ENCODE results near the gene TBL1X.

TBL1X gene

DNA sequence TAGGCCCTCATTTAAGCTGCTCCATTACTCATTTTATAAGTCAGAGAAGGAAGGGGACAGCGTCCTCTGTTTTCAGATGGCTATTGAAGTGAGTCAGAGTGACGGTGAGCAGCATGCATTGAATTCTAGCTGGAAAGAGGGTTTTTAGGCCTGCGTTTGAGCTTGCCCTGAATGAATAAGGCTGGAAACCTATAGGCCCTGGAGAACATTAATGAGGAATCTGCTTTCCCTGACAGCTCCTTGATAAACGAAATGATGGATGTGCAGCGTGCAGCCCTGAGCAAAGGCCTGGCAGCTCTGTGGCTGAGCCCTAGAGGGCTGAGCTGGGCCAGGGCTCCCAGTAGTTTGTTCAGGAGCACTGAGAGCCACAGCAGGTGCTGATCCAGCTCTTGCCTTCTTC lies 33.4 kb downstream of the TBL1X start:
- no peak for DNase-seq (ENCODE audit: low spot score)

DNA sequence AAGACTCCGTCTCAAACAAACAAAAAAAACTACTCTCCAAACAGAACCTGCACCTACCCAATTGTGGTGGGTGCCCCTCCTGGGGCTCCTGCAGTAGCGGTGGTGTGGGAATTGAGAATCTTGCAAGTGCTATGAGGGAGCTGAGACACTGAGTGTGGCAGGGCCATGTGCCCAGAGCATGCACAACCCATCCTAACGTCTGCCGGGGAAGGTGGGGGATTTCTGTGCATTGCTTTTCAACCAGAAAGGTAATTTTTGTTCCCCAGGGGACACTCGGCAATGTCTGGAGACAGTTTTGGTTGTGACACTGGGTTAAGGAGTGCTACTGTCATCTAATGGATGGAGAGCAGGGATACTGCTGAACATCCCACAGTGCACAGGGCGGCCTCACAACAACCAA lies 35.7 kb downstream of the TBL1X start:
- DNase-seq (ENCODE audit: low spot score) = no peak

DNA sequence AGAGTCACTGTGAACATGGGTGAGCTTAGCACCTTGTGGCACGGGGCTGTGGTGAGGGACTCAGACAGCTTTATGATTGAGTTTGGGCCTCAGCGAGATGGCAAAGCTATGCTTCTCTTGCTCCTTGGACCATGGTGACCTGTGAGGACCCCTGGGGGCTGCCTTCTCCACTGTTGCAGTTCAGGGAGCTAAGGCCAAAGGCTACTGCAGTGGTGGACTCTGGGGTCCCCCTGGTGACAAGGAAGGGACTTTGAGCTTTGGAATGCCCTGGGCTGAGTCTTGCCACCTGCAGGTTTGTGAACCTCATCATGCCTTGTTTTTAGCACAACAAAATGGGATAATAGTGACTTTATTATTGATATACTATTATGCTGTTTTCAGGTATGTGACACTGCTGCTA lies 36.5 kb downstream of the TBL1X start:
- DNase-seq (ENCODE audit: low spot score) = no peak

DNA sequence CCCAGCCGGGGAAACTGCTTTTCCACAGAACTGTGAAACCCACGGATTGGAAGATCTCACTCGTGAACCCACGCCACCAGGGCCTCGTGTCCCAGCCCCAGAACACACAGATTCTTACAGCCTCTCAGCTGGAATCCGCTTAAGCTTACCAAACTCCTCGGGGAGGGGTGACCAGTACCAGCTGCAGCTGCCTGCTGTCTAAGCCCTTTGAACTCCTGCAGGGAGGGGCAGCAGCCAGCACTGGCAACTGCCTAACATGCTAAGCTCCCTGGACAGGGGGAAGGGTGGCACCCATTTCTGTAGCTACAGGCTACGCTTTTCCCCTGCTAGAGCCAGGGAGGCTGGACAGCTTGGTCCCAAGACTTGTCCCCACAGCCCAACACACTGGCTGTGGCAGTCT lies 38.4 kb downstream of the TBL1X start:
- no peak for DNase-seq (ENCODE audit: low spot score)

DNA sequence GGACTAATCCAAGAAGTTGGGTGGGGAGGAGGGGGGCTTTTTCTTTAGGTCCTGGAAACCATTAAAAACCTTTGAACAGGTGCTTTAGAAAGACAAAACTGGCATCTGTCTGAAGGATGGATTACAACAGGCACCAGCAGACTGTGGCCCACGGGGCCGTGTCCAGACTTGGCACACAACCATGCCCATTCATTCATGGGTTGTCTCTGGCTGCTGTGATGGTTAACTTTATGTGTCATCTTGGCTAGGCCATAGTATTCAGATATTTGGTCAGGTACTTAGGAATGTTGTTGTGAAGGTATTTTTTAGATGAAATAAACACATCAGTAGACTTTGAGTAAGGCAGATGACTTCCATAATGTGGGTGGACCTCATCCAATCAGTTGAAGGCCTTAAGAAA lies 45.5 kb downstream of the TBL1X start:
- DNase-seq (ENCODE audit: low spot score) = no peak

DNA sequence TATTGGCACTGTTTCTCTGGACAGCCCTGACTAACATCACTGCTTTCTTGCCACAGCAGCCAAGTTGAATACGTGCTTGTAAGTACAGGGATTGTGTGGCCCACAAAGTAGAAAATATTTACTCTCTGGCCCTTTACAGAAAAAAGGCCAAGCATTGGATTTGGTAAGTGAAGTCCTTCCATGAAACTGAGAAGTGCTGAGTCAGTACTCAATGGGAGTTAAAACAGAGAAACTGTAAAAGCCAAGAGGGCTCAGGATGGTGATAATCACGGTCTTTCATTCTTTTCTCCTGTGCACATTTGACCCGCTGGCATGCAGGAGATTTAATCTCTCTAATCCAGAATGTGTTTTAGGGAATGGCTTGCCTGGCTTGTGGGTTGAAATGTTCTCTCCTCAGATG lies 46.1 kb downstream of the TBL1X start:
- no peak for DNase-seq (ENCODE audit: low spot score)

DNA sequence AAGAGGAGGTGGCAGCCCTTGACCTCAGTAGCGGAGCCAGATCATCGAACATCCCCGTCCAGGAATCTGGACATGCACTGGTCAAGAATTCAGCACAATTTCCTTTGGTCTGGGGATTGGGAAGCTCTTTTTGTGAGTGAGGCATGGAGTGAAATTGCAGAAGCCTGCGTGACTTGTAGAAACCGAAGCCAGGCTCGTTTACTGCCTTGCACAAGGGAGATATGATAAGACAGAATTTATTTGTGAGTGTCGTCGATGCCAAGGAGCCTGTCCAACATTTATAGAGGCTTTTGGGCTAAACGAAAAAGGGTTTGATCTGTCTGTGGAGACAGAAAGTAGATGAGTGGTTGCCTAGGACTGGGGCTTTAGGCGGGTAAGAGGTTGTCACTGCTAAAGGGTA lies 50.6 kb downstream of the TBL1X start:
- DNase-seq (ENCODE audit: low spot score) = no peak

DNA sequence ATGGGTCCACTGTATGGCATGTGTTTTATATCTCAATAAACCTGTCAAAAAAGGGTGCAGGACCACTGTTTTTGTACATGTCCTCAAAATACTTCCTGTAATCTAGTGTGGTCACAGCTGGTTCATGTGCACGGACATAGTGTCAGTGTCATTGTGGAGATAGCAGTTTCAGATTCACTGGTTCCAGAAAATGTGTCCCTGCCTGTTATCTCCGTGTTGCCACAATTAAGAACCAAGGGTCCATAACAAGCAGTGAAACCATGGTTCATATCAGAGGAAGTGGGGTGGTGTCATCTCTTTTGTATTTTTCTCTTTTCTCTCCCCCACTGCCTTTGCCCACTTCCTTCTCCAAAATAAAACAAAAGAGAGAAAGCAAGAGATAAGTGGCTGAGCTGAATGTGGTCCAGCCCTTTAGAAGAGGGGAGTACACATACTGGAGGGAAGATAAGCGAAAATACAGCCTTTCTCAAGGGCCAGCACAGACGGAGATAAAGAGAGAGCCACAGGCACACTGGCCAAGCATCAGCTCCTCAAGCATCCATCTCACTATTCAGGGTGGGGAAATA lies 51.2 kb downstream of the TBL1X start:
- DNase-seq (ENCODE audit: low spot score) = no peak

DNA sequence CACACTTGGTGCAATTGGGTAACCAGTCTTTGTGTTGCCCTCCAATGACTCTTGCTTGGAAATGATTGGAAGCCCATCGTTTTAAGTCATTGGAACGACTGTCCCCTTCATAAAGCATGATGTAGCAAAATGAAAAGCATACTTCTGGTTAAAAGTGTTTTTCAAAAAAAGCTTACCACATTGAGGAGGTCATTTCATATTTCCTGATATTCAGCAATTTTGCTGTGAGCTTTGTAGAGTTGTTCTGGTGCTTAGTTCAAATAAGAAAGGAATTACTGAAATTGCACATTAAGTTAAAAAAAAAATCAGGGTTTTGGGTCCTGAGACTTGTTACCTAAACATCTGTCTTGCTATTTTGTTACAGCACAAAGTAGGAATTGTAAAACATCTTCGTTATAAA lies 51.8 kb downstream of the TBL1X start:
- no peak for DNase-seq (ENCODE audit: low spot score)

DNA sequence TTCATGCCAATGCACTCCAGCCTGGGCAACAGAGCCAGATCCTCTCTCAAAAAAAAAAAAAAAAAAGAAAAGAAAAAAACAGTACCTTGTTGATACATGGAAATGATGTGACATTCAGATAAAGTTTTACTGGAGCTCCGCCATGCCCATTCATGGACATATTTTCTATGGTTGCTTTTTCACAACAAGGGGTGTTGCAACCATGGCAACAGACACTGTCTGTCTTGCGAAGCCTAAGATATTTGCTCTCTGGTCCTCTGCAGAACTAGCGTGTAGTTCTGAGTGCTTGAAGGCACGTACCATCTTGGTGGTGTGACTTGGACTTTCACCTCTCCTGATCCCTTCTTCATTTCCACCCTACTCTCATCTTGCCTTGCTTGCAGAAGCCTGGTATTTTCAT lies 53.2 kb downstream of the TBL1X start:
- DNase-seq (ENCODE audit: low spot score) = no peak

DNA sequence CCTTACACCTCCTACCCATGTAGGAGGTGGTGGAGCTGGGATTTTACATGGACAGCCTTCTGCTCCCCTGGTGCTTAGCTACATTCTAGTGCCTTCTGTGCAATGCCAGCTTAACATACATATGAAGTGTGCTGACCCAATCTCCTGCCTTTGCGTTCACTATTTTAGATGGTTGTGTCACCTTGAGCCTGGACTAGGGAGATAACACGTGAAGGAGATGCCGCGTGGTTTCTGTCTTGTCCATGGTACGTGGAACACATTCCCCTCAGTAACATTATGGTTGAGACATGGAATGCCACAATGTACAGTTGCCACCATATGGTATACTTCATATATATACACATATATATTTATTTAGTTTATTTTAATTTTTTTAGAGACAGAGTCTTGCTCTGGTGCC lies 54.0 kb downstream of the TBL1X start:
- no peak for DNase-seq (ENCODE audit: low spot score)

DNA sequence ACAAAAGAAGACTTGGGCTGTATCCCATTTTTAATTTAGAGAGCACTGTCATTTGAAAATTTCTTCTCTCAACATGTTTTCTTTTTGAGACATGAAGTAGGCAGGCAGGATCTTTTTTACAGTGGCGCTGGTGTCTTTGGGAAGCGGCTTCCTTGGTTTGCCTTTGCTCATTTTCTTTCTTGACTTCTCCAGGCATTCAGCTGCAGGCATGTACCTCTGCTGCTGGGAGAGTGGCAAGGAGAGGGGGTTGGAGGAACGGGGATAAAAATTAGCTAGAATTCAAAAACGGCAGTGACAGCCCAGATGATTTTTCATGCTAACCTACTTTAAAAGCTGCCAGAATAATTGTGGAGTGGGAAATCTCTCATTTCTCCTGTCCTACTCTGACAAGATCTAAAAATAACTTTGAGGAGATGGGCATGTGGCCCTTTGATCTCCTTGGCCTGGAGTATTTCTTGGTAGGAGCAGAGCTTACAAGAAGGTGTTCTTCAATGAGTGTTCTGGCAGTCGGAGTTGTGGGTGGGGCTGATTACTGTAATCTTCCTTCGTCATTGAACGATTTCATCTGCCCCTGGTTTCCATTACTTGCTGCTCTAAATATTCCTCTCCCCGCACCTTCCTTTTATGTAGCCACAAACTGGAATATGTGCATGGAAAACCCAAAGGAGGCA lies 54.8 kb downstream of the TBL1X start:
- DNase-seq (ENCODE audit: low spot score) = peak; percentile 17

DNA sequence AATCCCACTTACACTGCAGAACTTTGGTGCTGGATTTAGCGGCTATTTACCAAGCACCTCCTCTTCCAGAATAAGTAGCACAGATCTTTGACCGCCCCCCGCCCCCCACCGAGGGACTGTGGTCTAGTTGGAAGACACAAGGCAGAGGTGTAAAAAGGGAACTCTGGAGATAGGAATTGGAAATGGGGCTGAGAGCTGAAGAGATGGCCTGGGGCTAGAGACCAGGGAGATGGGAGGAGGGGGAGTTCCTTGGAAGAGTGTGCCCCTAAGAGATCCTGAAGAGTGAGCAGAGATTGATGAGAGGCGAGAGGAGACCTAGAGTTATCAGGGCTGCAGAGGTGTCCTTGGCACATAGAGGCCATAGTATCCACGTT lies 55.3 kb downstream of the TBL1X start:
- DNase-seq (ENCODE audit: low spot score) = no peak

DNA sequence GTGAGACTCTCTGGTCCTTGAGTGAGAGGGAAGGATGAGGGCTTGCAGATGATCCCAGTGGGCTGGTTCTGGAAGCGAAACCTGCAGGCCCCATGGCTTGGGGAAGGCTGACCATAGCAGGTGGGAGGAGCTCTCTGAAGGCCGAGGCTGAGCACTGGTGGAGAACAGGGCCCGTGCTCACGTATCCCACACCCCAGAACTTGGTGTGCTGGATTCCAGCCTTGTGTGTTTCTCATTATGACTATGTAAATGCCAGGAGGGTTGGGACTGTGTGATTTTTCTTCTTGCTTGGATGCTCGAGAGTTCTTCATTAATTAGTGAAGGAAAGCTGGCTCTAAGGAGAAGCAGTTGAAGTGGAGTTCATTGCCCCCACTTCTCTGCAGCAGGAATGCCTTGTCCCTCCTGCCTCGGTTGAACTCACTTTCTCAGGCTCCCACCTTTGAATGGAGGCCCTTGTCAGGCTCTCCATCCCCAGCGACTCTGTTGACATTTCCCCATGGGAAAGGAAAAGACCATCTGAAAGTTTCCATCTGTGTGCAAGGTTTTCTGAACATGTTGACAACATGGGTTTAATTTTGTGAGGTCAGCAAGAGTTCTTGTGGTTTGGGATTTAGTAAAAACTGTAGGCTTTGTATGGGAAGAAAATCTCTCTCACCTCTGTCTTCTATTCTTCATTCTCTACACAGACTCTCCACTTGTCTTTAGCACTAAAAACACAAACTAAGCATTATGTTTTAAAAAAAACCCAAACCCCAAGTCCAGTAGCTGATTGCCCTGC lies 57.7 kb downstream of the TBL1X start:
- DNase-seq (ENCODE audit: low spot score) = peak; percentile 6

DNA sequence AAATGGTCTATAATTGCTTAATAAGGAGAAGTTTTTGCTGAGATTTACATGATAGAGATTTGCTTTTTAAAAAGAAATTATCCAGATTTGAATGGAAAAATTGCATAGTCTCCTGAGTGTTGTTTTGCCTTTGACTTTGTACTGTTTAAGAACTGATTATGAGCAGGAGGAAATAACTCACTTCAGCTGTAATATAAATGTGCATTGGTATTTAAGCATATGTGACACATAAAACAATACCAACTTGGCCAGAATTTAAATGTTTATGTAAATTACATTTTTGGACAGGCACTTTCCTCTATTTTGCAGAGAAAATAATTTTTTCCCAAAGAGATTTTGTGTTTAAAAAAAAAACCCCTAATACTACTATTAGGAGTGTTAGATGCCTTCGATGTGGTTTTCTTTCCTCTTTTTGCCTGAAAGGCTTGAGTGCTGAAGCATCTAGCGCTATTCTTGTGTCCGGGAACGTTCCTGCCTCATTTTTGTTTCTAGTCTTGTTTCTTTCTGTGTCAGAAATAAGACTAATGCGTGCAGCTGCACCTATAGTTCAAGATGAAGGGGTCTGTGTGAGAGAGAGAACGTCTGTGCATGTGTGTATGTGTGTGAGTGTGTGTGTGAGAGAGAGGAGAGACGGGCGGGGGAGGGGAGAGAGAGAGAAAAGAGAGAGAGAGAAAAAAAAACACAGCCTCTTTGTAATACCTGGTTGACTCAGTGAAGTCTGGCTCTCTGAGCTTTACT lies 60.8 kb downstream of the TBL1X start:
- no peak for DNase-seq (ENCODE audit: low spot score)

DNA sequence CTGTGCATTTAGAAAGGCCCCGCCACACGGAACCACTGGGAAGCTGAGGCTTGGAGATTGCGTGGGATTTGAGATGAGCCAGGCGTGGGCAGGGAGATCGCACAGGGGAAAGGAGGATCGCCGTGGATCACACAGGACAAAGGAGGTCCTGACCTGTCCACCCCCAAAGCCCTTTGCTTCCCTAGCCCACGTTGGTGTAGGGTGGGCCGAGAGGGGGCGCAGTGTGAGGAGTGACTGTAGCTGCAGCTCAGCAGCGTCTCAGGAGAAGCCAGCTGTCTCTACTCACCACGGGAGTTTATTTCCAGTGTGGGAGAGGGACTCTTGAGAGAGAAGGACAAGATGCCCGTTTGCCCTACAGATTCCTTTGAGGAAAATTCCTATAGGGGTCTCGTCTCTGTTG lies 62.1 kb downstream of the TBL1X start:
- DNase-seq (ENCODE audit: low spot score) = no peak

DNA sequence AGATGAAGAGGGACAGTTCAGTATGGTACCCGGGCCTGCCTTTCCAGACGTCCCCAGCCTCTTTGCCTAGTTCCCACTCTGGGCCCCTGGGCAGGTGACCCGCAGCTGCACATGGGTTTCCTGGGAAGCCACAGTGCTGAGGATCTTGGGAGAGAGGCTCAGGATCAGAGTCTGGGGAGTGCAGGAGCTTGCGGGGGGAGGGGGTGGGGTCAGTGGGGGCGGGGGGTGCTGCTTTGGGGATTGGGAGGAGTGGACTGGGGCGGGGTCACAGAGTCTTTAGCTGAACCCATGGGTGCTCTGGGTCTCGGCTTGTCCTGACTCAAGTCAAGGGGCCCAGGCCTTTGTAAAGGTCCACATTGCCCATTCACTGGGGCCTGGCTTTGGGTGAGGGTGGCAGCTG lies 63.6 kb downstream of the TBL1X start:
- no peak for DNase-seq (ENCODE audit: low spot score)

DNA sequence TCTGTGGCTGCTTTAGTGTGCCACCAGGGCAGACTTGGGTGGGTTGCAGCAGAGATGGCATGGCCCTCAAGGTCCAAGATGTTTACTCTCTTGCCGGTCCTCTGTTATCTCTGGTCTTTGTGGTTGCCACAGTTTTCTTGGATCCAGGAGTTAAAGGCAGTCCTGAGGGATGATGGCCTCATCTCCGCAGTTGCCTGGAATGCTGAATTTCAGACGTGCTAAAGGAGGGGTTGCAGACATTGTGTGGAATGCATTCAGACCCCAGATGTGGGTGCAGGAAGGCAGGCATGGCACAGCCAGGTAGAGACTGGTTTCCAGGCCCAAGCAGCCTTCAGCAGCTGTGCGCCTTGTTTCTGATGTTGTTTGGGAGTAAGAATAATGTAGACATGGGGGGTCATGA lies 64.4 kb downstream of the TBL1X start:
- DNase-seq (ENCODE audit: low spot score) = no peak

DNA sequence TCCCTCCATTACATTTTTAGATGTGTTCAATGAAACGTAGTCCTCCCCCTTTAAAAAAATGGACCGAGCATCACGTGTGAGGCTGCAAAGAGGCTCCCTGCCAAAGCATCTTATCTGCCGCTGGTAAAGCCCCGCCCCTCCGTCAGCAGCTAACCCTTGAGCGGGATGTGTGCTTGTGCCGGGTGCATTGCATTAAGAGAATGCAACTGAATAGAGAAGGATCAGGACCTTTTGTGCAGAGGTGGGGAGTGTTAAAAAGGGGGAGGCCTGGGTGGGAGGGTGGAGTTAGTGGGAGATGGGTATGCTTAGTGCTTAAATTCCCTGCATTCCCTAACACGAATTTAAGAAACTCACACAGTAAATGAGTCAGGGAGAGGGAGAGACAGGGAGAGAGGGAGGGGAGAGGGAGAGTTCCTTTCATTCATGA lies 66.0 kb downstream of the TBL1X start:
- peak; percentile 81 for DNase-seq (ENCODE audit: low spot score)

DNA sequence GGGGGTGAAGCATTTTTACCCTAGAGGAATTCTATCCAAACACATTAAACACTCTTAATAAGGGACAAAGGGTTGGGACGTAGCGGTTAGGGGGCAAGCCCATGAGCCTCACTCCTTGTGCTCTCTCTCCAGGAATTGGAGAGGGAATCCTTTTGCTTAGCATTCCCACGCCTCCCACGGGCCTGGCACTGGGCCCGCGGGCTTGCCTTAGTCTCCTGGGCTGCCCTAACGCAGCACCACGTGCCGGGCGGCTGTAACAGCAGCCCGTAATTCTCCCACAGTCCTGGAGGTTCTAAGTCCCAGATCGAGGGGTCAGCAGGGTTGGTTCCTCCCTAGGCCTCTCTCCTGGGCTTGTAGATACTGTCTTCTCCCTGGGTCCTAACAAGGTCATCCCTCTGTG lies 67.5 kb downstream of the TBL1X start:
- no peak for DNase-seq (ENCODE audit: low spot score)

DNA sequence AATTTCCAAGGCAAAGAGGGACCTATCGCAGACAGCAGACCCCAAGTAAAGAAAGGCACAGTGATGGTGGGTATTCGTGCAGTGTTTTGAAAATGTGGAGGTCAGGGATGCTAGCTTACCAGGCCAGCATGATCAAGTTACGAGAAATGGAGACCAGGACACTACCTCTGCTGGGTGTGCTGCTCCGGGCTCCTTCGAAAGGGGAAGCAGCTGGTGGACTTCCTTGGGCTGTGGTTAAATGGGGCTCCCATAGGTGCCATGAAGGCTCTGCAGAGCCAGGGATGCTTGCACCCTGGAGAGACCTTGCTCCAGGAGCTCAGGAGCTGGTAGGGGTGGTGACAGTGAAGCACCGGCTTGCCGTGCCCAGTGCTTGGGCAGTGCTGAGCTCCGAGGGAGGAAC lies 68.8 kb downstream of the TBL1X start:
- DNase-seq (ENCODE audit: low spot score) = no peak

DNA sequence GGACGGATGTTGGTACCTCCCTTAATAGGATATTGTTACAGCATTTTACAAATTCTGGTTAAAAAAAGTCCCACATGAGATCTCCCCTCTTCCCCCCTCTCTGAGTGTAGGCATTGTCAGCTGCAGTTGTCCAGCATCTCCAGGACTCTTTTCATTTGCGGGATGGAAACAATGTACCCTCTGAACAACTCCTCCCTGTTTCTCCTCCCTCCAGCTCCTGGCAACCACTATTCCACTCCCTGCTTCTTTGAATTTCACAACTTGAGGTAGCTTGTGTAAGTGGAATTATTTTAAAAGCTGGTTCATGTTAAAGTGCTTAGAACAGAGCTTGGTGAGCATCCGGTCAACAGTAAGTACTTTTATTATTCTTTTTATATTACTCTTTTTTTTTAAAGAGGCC lies 69.8 kb downstream of the TBL1X start:
- peak; percentile 41 for DNase-seq (ENCODE audit: low spot score)

DNA sequence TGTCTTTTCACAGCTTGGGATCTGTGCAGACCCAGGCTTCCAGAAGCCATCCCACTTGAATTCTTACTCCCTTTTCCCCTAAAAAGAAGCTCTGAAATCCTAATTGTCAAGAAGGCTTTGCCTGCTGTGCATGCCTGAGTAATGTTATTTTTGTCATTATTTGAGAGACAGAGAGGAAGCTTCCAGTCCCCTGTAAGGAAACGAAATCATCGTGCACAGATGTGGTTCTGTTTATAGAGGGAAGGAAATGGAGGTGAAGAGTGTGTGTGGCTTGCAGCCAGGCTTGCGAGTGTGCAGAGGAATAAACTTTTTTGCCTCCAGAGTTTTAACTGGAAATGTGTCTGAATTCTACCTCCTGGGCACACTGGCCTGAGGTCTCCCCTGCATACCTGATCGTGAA lies 70.2 kb downstream of the TBL1X start:
- no peak for DNase-seq (ENCODE audit: low spot score)

All from GM03348 (cell line).